ENCODE results near the gene CRYGB.
"Not testable (repeated sequence)": the region's sequence is repeated elsewhere in the genome, so short reads cannot be mapped to it uniquely, and the experiment has no call there.

CRYGB gene

DNA sequence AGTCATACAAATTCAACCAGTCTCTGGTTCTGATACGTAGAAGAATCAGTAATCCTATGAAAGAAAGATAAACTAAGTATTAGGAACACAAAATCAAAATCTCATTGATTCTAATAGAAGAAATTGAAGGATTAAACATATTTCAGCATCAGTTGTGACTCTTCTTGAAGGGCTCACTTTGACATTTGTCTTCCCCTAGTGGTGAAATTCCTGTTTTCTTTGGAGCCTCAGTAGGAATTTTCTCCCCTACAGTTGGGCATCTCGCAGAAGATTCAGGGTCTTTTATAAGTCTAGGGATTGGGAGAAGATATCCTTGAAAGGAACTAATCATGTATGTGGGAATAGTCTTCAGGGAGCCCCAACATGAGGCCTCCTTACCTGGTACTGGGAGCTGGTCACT lies 2.8 kb upstream of the CRYGB start:
- DNase-seq = no peak

DNA sequence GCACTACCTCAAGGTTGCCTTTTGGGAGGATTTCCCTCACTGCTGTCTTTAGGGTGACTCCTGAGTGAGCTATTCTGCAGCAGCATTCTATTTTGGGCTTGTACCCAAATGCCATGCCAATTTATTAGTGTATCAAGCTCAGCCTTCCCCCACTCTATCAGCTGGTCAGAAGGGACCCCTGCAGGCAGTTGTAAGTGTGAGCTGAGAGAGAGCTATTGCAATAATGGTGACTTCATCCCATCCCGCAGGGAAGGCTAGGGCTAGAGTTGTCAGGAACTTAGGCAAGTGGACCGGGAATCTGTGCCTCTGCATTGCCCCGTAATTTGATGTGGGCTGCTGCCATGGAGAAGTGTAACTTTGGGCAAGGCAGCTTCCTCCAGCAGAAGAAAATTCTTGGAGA lies 1.8 kb upstream of the CRYGB start:
- DNase-seq = no peak

DNA sequence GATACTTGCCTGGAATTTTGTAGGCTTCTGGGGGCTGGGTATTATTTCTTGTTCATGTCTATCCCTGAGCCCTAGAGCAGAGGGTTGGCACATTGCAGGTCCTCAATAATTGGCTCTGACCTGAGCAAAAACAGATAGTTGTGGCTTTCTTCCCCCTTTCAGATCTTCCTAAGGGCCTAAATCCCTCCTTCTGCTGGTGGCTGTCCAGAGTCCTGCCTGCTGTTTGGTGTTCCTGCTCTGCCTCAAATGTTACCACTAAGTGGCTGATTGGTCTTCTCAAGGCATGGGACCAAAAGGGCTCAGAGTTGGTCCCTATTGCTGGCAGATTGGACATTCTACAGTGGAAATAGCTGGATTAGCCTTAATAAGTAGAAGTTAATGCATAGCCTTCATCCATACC lies 1.1 kb upstream of the CRYGB start:
- no peak for DNase-seq

DNA sequence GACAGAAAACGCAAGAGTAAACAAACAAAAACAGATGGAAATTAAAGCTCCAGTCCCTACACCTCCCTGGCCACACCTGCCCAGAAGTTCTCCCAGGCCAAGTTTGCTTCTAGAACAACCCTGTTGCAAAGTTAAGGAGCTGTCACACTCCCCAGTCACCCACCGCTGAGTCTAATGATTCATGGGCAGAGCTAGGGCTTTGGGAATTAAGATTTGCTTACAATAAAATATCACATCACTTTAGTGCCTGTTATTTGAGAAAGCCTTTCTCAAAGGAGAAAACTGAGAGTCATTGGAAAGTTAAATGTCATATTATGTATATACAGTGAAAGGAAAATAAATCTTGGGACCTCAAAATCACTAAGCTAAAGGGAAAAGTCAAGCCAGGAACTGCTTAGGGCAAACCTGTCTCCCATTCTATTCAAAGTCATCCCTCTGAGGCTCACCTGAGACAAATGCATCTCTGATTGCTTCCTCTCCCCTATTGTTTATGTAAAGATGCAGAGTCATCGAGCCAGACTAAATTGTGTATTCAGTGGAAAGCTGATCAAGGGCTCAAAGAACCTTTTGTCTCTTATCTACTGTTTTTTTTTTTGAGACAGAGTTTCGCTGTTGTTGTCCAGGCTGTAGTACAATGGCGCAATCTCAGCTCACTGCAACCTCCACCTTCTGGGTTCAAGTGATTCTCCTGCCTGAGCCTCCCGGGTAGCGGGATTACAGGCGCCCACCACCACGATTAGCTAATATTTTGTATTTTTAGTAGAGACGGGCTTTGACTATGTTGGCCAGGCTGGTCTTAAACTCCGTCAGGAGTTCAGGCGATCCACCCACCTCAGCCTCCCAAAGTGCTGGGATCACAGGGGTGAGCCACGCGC lies 2.8 kb downstream of the CRYGB start:
- DNase-seq = no peak

DNA sequence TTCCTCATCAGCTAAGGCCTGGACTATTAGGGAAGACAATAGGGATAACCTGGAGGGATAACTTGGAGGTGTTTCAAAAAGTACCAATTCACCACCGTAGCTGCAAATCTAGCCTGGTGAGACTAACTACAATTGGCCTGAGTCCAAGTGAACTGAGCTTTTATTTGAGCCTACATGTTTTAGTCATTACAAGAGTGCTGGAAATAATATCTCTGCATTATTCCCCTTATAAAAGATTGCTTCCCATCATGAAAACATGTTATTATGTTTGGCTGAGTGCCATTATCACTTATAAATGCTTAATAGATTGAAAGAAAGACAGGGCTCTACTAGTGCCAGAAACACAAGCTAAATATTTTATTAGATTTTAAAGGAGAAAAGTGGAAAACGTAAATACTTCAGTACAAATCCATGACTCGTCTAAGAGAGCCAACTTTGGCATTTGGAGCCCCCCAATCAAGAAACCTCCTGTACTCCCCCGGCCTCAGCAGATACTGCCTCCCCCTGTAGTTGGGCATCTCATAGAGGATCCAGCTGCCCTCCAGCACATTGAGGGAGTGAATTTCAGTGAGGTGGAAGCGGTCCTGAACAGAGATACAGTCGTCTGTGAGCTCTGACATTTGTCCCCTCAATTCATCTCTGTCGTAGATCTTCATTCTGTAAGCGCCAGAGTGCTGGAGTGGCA lies 3.6 kb downstream of the CRYGB start:
- peak; percentile 14 for DNase-seq

DNA sequence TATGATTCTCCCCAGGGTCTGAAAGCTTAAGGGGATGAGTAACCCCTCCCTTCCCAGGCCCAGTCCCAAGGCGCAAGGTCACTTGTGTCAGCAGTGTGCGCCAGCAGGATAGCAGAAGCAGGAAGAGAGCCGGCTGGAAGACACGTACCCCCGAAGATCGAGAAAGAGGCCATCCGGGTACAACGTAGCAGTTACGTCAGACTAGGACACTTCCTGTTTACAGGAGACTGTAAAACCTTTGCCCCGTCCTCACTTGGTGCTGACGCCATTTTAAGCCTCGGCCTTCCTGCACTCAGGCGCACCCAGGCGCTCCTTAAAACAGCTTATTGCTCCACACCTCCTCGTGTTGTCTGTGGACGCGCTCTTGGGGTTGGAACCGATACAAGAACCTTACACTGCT lies 6.5 kb downstream of the CRYGB start:
- no peak for DNase-seq

DNA sequence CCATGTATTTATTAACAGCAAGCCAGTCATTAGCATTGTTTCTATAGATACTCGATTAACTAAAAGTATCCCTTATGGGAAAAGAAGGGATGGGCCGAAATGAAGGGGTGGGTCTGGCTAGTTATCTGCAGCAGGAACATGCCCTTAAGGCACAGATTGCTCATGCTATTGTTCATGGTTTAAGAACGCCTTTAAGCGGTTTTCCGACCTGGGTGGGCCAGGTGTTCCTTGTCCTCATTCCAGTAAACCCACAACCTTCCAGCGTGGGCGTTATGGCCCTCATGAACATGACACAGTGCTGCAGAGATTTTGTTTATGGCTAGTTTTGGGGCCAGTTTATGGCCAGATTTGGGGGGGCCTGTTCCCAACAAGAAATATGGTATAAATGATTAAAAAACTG lies 7.6 kb downstream of the CRYGB start:
- DNase-seq = not testable (repeated sequence)

DNA sequence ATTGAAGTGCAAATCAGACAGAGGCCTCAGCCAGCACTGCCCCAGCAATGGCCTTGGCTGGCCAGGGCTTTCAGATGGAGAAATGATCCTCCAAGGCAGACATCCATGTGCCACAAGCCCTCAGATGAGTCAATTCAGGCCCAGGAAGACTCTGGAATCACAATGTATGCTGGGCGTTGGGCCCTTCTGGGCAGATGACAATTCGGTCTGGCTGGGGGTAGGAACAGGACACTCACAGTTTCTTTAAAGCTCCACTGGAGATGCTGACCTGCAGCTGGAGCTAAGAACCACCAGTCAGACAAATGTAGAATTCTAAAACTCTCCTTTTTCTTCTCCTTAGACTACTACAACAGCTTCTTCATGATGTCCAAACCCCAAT lies 9.3 kb downstream of the CRYGB start:
- DNase-seq = no peak

DNA sequence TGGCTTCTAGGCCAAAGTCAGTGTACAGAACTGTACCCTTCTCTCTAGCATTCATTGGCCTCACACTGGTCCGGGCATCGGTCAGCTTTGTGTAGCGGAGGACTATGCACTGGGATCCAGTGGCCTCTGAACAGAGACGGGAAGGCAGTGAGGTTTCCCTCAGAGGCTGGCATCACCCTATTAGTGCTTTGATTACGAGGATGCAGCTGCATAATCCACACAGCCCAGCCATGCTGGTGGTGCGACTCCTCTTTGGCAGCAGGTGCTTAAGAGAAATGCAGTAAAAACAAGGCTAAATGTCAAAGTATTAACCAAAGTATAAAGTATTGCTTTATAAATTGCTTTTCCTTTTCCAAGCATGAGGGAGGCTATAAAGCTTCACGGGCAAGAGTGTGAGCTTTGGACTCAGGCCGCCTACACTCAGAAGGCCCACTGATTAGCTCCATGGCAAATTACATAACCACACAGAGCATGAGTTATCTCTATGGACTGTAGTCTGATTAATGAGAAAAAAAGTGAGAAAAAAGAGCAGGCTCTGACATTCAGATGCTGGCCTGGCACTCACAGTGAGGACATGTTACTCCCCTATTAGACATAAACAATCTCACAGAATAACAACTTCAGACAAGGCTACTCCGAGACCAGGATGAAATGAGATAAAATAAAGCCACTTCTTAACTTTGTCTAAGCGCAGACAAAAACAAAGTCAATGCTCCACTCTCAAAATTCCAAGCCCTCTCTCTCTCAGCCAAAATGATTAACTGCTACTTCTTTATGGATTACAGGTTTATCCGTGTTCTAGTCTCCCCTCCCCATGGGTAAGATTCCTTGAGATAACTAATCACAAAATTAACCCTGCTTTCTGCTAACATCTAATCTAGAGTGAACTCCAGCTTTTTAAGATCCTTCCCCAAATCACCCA lies 9.9 kb downstream of the CRYGB start:
- no peak for DNase-seq

DNA sequence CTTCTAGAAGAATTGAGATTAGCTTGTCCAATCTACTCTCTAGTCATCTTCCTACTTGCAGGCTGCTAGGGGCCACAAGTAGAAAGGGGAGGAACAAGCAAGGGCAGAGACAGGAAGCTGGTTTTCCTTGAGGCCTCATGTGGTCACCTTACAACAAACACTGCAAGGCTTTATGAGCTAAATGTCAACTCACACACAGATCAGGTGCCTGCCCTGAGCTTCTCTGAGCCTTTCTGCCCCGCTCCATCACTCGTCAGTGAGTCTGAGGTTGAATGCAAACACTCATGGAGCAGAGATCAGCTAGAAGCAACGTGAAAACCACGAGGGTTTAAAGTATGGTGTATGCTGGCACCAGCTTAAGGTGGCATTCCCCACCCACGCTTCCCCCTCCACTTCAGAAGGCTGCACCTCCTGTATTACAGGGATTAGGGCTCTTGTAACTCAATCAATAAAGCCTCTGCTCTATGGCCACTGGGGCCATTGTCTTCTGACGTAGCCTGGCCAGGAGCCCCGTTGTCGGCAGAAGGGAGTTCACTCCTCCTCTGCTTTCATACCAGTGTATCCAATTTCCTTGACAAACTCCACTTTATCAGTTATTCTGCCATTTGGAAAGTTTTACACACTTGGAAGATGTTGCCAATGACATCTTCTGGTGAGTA lies 10.9 kb downstream of the CRYGB start:
- DNase-seq = no peak

DNA sequence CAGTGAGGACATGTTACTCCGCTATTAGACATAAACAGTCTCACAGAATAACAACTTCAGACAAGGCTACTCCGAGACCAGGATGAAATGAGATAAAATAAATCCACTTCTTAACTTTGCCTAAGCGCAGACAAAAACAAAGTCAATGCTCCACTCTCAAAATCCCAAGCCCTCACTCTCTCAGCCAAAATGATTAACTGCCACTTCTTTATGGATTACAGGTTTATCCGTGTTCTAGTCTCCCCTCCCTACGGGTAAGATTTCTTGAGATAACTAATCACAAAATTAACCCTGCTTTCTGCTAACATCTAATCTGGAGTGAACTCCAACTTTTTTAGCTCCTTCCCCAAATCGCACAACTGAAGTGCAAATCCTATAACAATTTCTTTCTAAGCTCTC lies 15.2 kb downstream of the CRYGB start:
- no peak for DNase-seq

DNA sequence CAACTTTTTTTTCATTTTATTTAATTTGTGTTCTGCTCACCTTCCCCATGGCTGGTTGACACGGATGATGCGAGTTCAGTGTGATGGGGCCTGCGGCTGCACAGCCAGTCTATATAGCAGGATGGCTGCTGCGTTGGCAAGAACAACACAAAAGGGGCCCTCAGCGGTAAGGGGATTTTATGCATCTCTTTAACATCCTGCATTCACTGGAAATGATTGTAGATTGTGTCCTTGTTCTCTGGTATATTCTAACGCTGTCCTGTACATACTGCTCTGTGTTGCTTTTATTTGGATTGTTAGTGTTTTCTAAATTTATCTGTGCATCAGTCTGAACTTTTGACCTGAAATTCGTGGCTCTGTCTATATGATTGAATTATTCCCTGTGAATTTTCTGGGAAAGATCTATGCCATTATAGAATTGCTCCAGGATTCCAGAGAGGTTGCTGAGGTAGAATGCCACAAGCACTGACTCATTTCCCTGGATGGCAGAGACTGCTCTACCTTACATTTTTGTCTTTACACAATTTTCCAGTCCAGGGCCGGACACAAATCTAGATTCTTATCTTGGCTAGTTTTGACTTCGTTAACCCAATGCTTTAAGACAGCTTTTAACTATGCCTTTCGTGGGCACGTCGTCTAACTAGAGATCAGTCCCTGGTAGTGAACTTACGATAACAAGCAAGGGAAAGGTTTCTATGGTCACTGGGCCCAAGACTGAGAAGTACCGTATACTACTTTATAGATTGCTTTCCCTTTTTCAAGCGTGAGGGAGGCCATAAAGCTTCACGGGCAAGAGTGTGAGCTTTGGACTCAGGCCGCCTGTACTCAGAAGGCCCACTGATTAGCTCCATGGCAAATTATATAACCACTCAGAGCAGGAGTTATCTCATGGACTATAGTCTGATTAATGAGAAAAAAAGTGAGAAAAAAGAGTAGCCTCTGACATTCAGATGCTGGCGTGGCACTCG lies 15.9 kb downstream of the CRYGB start, which contains the start of gene CRYGC:
Gene CRYGC, minus strand, starts transcription at position 85 of the 968 bp plus-strand sequence. Its CDS starts 36 bp downstream, at position 49.
- DNase-seq = peak; percentile 6

DNA sequence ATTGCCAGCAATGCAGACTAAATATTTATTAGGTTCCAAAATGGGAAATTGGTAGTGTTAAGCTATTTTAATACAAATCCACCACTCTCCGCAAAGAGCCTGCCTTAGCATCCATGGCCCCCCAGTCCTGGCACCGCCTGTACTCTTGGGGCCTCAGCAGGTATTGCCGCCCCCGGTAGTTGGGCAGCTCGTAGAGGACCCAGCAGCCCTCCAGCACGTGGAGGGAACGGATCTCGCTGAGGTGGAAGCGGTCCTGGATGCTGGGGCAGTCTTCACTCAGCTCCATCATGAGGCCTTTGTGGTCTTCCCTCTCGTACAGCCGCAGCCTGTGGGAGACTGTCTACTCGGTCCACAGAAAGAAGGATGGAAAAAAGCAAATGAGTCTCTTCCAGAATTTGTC lies 17.8 kb downstream of the CRYGB start:
- no peak for DNase-seq

DNA sequence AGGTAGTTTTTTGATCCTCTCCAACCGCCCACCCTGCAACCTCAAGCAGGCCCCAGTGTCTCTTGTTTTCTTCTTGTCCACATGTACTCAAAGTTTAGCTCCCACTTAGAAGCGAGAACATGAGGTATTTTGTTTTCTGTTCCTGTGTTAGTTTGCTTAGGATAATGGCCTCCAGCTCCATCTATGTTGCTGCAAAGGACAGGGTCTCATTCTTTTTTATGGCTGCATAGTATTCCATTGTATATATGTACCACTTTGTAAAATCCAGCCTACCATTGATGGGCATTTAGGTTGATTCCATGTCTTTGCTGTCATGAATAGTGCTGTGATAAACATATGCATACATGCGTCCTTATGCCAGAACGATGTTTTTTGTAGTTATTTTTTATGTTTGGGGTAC lies 18.9 kb downstream of the CRYGB start:
- DNase-seq = no peak

DNA sequence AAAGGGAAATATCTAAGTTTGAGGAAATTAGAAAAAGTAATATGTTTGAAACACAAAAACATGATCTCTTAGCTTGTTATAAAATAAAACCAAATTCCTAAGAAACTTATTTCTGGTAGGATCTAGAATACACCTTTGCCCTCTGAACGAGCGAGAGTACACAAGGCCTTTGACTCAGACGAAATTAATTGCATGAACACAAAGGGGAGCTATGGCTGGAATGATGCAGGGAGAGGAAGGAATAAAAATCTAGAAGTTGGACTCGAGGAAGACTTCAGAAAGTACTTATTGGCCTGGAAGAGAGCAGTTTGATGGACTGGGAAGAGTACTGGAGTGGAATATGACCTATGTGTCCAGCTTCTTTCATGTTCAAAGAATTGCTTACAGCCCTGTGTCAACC lies 20.7 kb downstream of the CRYGB start:
- no peak for DNase-seq

DNA sequence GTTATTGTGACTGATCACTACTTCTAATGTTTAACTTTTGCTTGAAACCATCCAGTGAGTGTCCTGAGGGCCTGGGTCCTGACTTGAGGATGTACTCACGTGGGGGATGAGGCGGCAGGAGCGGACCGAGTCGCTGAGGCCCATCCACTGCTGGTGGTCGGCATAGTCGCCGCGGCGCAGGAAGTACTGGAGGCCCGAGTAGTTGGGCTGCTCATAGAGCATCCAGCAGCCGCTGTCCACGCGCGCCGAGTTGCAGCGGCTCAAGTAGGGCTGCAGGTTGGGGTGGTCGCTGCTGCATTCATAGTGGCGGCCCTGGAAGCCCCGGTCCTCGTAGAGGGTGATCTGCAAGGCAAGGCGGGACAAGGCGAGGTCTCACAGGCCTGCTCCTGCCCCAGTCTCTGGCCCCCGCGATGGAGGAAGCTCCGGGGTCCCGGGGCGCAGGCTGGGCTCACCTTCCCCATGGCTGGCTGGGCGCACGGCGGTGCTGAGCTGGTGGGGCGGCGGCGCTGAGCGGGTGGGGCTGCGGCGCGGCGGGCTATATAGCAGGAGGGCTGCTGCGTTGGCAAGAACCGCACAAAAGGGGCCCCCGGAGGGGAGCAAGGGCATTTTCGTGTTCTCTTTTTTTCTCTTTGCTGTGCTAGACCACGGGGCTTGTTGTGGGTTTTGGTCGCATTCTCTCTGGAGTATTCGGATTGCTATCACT lies 21.8 kb downstream of the CRYGB start, which contains the start of gene CRYGD:
Gene CRYGD, minus strand, starts transcription at position 512 of the 703 bp plus-strand sequence. Its CDS starts 51 bp downstream, at position 461.
- not testable (repeated sequence) for DNase-seq

DNA sequence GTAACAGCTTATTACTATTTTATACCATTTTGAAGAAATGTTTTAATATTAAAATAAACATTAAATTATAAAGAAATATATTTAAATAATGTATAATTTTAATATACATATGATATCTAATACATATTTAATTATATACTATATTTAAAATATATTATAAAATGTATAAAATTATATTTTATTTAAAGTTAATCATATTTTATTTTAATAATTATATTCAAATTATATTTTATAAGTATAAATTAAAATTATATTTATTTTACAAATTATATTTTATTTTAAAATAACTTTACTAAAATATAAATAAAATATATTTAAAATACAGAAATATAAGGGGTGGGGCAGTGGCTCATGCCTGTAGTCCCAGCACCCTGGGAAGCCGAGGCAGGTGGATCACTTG lies 23.7 kb downstream of the CRYGB start:
- no peak for DNase-seq

DNA sequence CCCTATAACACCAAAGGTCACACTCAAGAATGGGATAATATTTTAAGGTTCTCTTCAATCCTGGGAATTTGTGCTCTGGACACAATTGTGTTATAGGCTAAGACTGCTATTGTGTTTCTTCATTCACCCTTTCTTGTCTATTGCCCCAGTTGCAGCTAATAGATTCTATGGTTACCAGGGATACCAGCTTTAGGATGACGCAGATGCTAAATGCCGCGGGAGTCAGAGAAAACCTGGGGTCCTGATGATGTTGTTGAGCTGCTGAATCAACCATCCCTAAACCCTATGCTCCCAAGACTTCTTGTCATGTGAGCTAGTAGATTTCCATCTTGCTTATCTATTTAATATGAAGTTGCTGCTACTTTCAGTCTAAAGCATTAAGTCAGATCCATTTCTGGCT lies 27.0 kb downstream of the CRYGB start:
- no peak for DNase-seq

DNA sequence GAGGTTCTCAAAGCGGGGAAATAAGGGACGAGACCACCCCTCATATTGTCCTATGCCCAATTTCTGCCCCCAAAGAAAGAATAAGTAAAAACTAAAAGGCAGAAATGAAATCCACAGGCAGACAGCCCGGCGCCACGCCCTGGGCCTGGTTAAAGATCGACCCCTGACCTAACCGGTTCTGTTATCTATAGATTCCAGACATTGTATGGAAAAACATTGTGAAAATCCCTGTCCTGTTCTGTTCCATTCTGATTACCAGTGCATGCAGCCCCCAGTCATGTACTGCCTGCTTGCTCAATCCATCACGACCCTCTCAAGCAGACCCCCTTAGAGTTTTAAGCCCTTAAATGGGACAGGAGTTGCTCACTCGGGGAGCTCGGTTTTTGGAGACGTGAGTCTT lies 28.6 kb downstream of the CRYGB start:
- DNase-seq = not testable (repeated sequence)

DNA sequence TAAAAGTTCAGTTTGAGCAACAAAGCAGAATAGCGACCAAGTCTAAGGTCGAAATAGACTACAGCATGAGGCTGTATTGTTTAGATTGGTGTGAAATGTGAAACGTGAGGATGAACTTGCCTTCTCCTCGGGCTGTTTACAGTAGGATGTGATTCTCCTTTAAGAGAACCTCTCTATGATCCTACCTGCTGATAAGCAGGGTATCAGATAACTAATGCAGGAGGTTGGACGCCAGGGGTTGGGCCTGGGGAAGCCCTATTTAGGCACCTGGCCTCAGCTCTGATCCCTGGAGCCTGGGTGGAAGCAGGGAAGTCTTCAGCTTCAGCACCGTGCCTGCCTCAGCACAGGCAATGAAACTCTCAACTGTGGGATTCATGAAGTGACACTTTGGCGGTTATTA lies 33.0 kb downstream of the CRYGB start:
- DNase-seq = no peak
